ENCODE measurements around the gene DDX1. TPM values are rescaled to one million over a fixed set of nuclear protein-coding genes. Genes with fewer than 3 reads are reported as not detected.
"Not testable (repeated sequence)": the region's sequence is repeated elsewhere in the genome, so short reads cannot be mapped to it uniquely, and the experiment has no call there.

The DDX1 gene
- polyA plus RNA-seq (2013), result 93.8 and 94.8 TPM in 2 replicates

GRCh38 chr2:15591692-15592463, at the start of gene DDX1:
Gene DDX1 (plus strand): TSS chr2:15591868. CDS start chr2:15591934, 66 bp downstream.
- H3K4me1 ChIP-seq (ENCODE audit: control insufficient read depth in 1 of 2, insufficient read depth in 2 of 2, low read length in 2 of 2), result peaks cover 5 to 6% of the 10 kb centered on the region in 2 experiments
- peak within 1 kb of the TSS; percentile 81 for H2BK5ac ChIP-seq (ENCODE audit: low read depth, low read length, poor library complexity)
- H3K4me3 ChIP-seq (ENCODE audit: low read depth, low read length), result peak within 1 kb of the TSS; percentile 88
- H3K4me2 ChIP-seq (ENCODE audit: low read length), result peak within 1 kb of the TSS; percentile 65
- H4K91ac ChIP-seq (ENCODE audit: low read depth, low read length), result peak within 1 kb of the TSS; percentile 95
- no peak within 1 kb of the TSS for H3K23ac ChIP-seq (ENCODE audit: low read length)
- H3K9me3 ChIP-seq (ENCODE audit: insufficient read depth, low read depth, low read length), result no peaks in the 10 kb centered on the region
- H3K18ac ChIP-seq (ENCODE audit: low read length), result peak within 1 kb of the TSS; percentile 99
- H3K14ac ChIP-seq (ENCODE audit: low read length), result peak within 1 kb of the TSS; percentile 99
- peaks cover 8% of the 10 kb centered on the region for H3K79me2 ChIP-seq (ENCODE audit: control insufficient read depth, insufficient read depth, low read length, poor library complexity)
- peak within 1 kb of the TSS; percentile 93 for H4K8ac ChIP-seq (ENCODE audit: low read depth, low read length)
- peak within 1 kb of the TSS; percentile 96 for H2BK120ac ChIP-seq (ENCODE audit: insufficient read depth, low read length, poor library complexity)
- peak within 1 kb of the TSS; percentile 89 for H2AK5ac ChIP-seq (ENCODE audit: low read length)
- H4K12ac ChIP-seq (ENCODE audit: low read depth, low read length), result peak within 1 kb of the TSS; percentile 98
- H3K27me3 ChIP-seq (ENCODE audit: insufficient read depth, low read length), result no peaks in the 10 kb centered on the region
- H2AFZ ChIP-seq (ENCODE audit: insufficient read depth, low read length, poor library complexity), result peak within 1 kb of the TSS; percentile 99
- H3K79me1 ChIP-seq (ENCODE audit: low read length), result peaks cover 10% of the 10 kb centered on the region
- H2BK12ac ChIP-seq (ENCODE audit: low read length), result peak within 1 kb of the TSS; percentile 92
- no CpG with 5 or more reads among the region's 68 CpGs for WGBS (ENCODE audit: extremely low coverage, insufficient coverage, insufficient read length)
- peak; percentile 68 to 90 for DNase-seq
- peak within 1 kb of the TSS; percentile 91 for H3K9ac ChIP-seq (ENCODE audit: low read length)
- peaks cover 4 to 7% of the 10 kb centered on the region in 2 experiments for H3K36me3 ChIP-seq (ENCODE audit: control insufficient read depth in 1 of 2, insufficient read depth in 2 of 2, low read length in 2 of 2)
- H3K4ac ChIP-seq (ENCODE audit: low read depth, low read length), result peak within 1 kb of the TSS; percentile 98
- H3K27ac ChIP-seq (ENCODE audit: low read depth, low read length), result peak within 1 kb of the TSS; percentile 97

GRCh38 chr2:15542269-15542668, 49.4 kb upstream of the DDX1 start:
- not testable (repeated sequence) for H3K27me3 ChIP-seq (ENCODE audit: insufficient read depth, low read length); H3K27ac ChIP-seq (ENCODE audit: low read depth, low read length); H2AK5ac ChIP-seq (ENCODE audit: low read length); H3K4me2 ChIP-seq (ENCODE audit: low read length); H3K4ac ChIP-seq (ENCODE audit: low read depth, low read length); H4K91ac ChIP-seq (ENCODE audit: low read depth, low read length); H2BK5ac ChIP-seq (ENCODE audit: low read depth, low read length, poor library complexity); H3K4me3 ChIP-seq (ENCODE audit: low read depth, low read length); H3K79me1 ChIP-seq (ENCODE audit: low read length); H2BK12ac ChIP-seq (ENCODE audit: low read length); H3K14ac ChIP-seq (ENCODE audit: low read length); H3K18ac ChIP-seq (ENCODE audit: low read length); H2AFZ ChIP-seq (ENCODE audit: insufficient read depth, low read length, poor library complexity); H3K9ac ChIP-seq (ENCODE audit: low read length); H3K36me3 ChIP-seq (ENCODE audit: control insufficient read depth in 1 of 2, insufficient read depth in 2 of 2, low read length in 2 of 2); H3K4me1 ChIP-seq (ENCODE audit: control insufficient read depth in 1 of 2, insufficient read depth in 2 of 2, low read length in 2 of 2); H4K8ac ChIP-seq (ENCODE audit: low read depth, low read length); H4K12ac ChIP-seq (ENCODE audit: low read depth, low read length); H3K23ac ChIP-seq (ENCODE audit: low read length); H3K79me2 ChIP-seq (ENCODE audit: control insufficient read depth, insufficient read depth, low read length, poor library complexity); H3K9me3 ChIP-seq (ENCODE audit: insufficient read depth, low read depth, low read length); DNase-seq; H2BK120ac ChIP-seq (ENCODE audit: insufficient read depth, low read length, poor library complexity)
- no CpG with 5 or more reads among the region's 6 CpGs for WGBS (ENCODE audit: extremely low coverage, insufficient coverage, insufficient read length)

- Histone ChIP-seq H3K27me3 (ENCODE audit: insufficient read depth, low read length) (no peaks in the 10 kb centered on the region), H2BK5ac (ENCODE audit: low read depth, low read length, poor library complexity) (no peak overlapping the region), H3K23ac (ENCODE audit: low read length) (no peak overlapping the region), H3K4ac (ENCODE audit: low read depth, low read length) (no peak overlapping the region), H3K4me1 (ENCODE audit: control insufficient read depth in 1 of 2, insufficient read depth in 2 of 2, low read length in 2 of 2) (peaks cover 0 to 2% of the 10 kb centered on the region in 2 experiments), H2BK12ac (ENCODE audit: low read length) (no peak overlapping the region), H3K27ac (ENCODE audit: low read depth, low read length) (no peak overlapping the region), H4K8ac (ENCODE audit: low read depth, low read length) (no peak overlapping the region), H3K9ac (ENCODE audit: low read length) (no peak overlapping the region), H3K36me3 (ENCODE audit: control insufficient read depth in 1 of 2, insufficient read depth in 2 of 2, low read length in 2 of 2) (peaks cover 0 to 2% of the 10 kb centered on the region in 2 experiments), H2BK120ac (ENCODE audit: insufficient read depth, low read length, poor library complexity) (no peak overlapping the region), H4K91ac (ENCODE audit: low read depth, low read length) (no peak overlapping the region), H2AFZ (ENCODE audit: insufficient read depth, low read length, poor library complexity) (no peak overlapping the region), H3K4me2 (ENCODE audit: low read length) (no peak overlapping the region), H3K79me2 (ENCODE audit: control insufficient read depth, insufficient read depth, low read length, poor library complexity) (no peaks in the 10 kb centered on the region), H3K14ac (ENCODE audit: low read length) (no peak overlapping the region), H3K18ac (ENCODE audit: low read length) (no peak overlapping the region), H2AK5ac (ENCODE audit: low read length) (no peak overlapping the region), H3K4me3 (ENCODE audit: low read depth, low read length) (no peak overlapping the region), H4K12ac (ENCODE audit: low read depth, low read length) (no peak overlapping the region), H3K79me1 (ENCODE audit: low read length) (no peaks in the 10 kb centered on the region), H3K9me3 (ENCODE audit: insufficient read depth, low read depth, low read length) (no peaks in the 10 kb centered on the region)
- DNase-seq, result no peak
- WGBS (ENCODE audit: extremely low coverage, insufficient coverage, insufficient read length), result no CpG with 5 or more reads among the region's 3 CpGs
Measured at GRCh38 chr2:15543053-15543452, 48.6 kb upstream of the DDX1 start.

GRCh38 chr2:15543541-15543940, 48.1 kb upstream of the DDX1 start:
- H3K79me2 ChIP-seq (ENCODE audit: control insufficient read depth, insufficient read depth, low read length, poor library complexity), result no peaks in the 10 kb centered on the region
- no peak overlapping the region for H3K9ac ChIP-seq (ENCODE audit: low read length)
- no peak overlapping the region for H3K4ac ChIP-seq (ENCODE audit: low read depth, low read length)
- no peak for DNase-seq
- H3K4me3 ChIP-seq (ENCODE audit: low read depth, low read length), result no peak overlapping the region
- H3K4me1 ChIP-seq (ENCODE audit: control insufficient read depth in 1 of 2, insufficient read depth in 2 of 2, low read length in 2 of 2), result peaks cover 0 to 2% of the 10 kb centered on the region in 2 experiments
- H3K18ac ChIP-seq (ENCODE audit: low read length), result no peak overlapping the region
- H4K12ac ChIP-seq (ENCODE audit: low read depth, low read length), result no peak overlapping the region
- H3K79me1 ChIP-seq (ENCODE audit: low read length), result no peaks in the 10 kb centered on the region
- H2BK12ac ChIP-seq (ENCODE audit: low read length), result no peak overlapping the region
- H4K8ac ChIP-seq (ENCODE audit: low read depth, low read length), result no peak overlapping the region
- H3K9me3 ChIP-seq (ENCODE audit: insufficient read depth, low read depth, low read length), result no peaks in the 10 kb centered on the region
- H3K27me3 ChIP-seq (ENCODE audit: insufficient read depth, low read length), result no peaks in the 10 kb centered on the region
- WGBS (ENCODE audit: extremely low coverage, insufficient coverage, insufficient read length), result no CpG with 5 or more reads among the region's 6 CpGs
- H2AK5ac ChIP-seq (ENCODE audit: low read length), result no peak overlapping the region
- H2AFZ ChIP-seq (ENCODE audit: insufficient read depth, low read length, poor library complexity), result no peak overlapping the region
- no peak overlapping the region for H3K4me2 ChIP-seq (ENCODE audit: low read length)
- H4K91ac ChIP-seq (ENCODE audit: low read depth, low read length), result no peak overlapping the region
- H3K36me3 ChIP-seq (ENCODE audit: control insufficient read depth in 1 of 2, insufficient read depth in 2 of 2, low read length in 2 of 2), result peaks cover 0 to 2% of the 10 kb centered on the region in 2 experiments
- no peak overlapping the region for H2BK120ac ChIP-seq (ENCODE audit: insufficient read depth, low read length, poor library complexity)
- no peak overlapping the region for H3K23ac ChIP-seq (ENCODE audit: low read length)
- H2BK5ac ChIP-seq (ENCODE audit: low read depth, low read length, poor library complexity), result no peak overlapping the region
- H3K27ac ChIP-seq (ENCODE audit: low read depth, low read length), result no peak overlapping the region
- no peak overlapping the region for H3K14ac ChIP-seq (ENCODE audit: low read length)

Data from trophoblast cell (in vitro differentiated cells and primary cell).